Colonic mucosa (tissue), 4 donors: ENCODE data around the gene MAPK6. TPM values are rescaled to one million over a fixed set of nuclear protein-coding genes. Genes with fewer than 3 reads are reported as not detected.

Experiments used
- DNase-seq: peaks from one replicate; pipeline ENCODE4 v3.0.0-alpha.2; 2020
- H3K27ac ChIP-seq: fragments of 200-600 bp; one replicate; pipeline ENCODE4 v1.8.0; 2021
- H3K27me3 ChIP-seq: fragments of 200-600 bp; one replicate; pipeline ENCODE4 v1.8.0; 2021
- H3K36me3 ChIP-seq: fragments of 200-600 bp; one replicate; pipeline ENCODE4 v1.8.0; 2021
- H3K4me1 ChIP-seq: fragments of 200-600 bp; one replicate; pipeline ENCODE4 v1.8.0; 2021; ENCODE audit warnings: mild to moderate bottlenecking
- H3K4me3 ChIP-seq: fragments of 200-600 bp; one replicate; pipeline ENCODE4 v1.8.0; 2021
- H3K9ac ChIP-seq, 2 donors: one replicate each; pipeline ENCODE4 v1.7.0; 2013; ENCODE audit warnings: control low read depth in 2 of 2, low read depth in 2 of 2, low read length in 2 of 2
- H3K9me3 ChIP-seq: fragments of 200-600 bp; one replicate; pipeline ENCODE4 v1.8.0; 2021
- intact Hi-C: fragments of 100-400 bp; cut with DNase I; formaldehyde crosslinking; loops from one replicate; pipeline ENCODE4 v1.14.1; 2022
- total RNA-seq, 2 donors: library from RNA; stranded (reverse); fragmentation: NEBNext Ultra II Directional in 1 of 2; extraction: Animal tissue kit (Norgen Biotek cat#: 25700) in 1 of 2; gene quantifications; one replicate each; pipeline ENCODE4 v1.2.1, GENCODE V29; 2021
- TF ChIP-seq, protein P1 (sequence below): fragments of 200-600 bp; IDR thresholded peaks from one replicate; pipeline ENCODE4 v1.8.0; 2022; ENCODE audit warnings: antibody characterized with exemption, mild to moderate bottlenecking
- donor health status: healthy.
- donor health status: DM: no; HTN: no; CAD: no.
- donor health status: DM: no; HTN: no; CAD: no.

MAPK6 gene
- total RNA-seq: 10 to 100 TPM; 47.5 to 71.9 TPM

DNA sequence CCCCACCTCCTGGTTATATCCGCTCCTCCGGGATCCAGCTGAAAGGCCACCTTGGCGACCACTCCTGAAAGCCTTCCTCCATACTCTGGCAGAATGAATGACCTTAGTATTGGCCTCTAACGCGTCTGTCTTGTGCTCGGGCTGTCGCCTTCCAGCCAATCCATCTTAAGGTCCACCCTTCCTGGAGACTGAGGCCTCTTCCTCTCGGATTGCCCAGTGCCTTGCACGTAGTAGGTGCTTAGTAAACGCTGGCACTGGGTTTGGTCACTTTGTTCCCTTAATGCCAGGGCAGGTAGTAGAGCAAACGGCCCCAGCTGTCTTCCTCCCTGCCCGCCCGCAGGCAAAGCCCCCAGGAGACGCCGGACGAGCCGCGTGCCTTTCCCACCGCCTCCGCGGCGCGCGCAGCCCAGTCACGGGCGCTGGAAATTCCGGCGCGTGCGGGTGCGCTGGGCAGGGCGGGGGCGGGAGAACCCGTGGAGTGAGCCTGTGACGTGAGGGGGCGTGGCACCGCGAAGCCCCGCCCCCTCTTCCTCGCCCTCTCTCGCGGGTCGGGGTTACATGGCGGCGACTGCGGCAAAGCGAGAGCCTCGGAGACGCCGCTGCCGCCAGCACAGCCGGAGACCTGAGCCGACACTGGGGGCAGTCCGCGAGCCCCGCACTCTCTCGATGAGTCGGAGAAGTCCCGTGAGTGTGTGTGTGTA, at the start of gene MAPK6:
TSS of gene MAPK6 (plus strand) at position 527 of the 701 bp plus-strand sequence. CDS start 27,242 bp downstream, outside the sequence.
- Histone ChIP-seq H3K4me3 (peak within 1 kb of the TSS; percentile 63), H3K36me3 (no peaks in the 10 kb centered on the region), H3K9me3 (no peaks in the 10 kb centered on the region), H3K27me3 (no peaks in the 10 kb centered on the region), H3K4me1 (peaks cover 6% of the 10 kb centered on the region), H3K9ac (peak within 1 kb of the TSS; percentile 84 to 99), H3K27ac (peak within 1 kb of the TSS; percentile 84)
- peak; percentile 94 for DNase-seq
- intact Hi-C loops: no loop called here
- TF ChIP-seq, protein P1, sequence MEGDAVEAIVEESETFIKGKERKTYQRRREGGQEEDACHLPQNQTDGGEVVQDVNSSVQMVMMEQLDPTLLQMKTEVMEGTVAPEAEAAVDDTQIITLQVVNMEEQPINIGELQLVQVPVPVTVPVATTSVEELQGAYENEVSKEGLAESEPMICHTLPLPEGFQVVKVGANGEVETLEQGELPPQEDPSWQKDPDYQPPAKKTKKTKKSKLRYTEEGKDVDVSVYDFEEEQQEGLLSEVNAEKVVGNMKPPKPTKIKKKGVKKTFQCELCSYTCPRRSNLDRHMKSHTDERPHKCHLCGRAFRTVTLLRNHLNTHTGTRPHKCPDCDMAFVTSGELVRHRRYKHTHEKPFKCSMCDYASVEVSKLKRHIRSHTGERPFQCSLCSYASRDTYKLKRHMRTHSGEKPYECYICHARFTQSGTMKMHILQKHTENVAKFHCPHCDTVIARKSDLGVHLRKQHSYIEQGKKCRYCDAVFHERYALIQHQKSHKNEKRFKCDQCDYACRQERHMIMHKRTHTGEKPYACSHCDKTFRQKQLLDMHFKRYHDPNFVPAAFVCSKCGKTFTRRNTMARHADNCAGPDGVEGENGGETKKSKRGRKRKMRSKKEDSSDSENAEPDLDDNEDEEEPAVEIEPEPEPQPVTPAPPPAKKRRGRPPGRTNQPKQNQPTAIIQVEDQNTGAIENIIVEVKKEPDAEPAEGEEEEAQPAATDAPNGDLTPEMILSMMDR: no peak

DNA sequence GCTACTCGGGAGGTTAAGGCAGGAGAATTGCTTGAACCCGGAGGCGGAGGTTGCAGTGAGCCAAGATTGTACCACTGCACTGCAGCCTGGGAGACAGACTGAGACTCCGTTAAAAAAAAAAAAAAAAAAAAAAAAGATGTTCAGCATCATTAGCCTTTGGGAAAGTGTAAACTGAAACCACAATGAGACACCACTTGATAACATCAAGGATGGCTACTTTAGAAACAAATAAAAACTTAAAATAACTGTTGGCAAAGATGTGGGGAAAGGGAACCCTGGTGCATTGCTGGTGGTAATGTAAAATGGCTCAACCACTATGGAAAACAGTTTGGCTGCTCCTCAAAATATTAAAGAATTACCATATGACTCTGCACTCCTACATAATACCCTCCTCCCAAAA, 49.3 kb upstream of the MAPK6 start:
- Histone ChIP-seq H3K9me3 (no peaks in the 10 kb centered on the region), H3K4me3 (no peak overlapping the region), H3K27ac (no peak overlapping the region), H3K9ac (no peak overlapping the region), H3K27me3 (no peaks in the 10 kb centered on the region), H3K4me1 (no peaks in the 10 kb centered on the region), H3K36me3 (no peaks in the 10 kb centered on the region)
- DNase-seq: no peak
- TF ChIP-seq, protein P1: no peak
- intact Hi-C loops: no loop called here

DNA sequence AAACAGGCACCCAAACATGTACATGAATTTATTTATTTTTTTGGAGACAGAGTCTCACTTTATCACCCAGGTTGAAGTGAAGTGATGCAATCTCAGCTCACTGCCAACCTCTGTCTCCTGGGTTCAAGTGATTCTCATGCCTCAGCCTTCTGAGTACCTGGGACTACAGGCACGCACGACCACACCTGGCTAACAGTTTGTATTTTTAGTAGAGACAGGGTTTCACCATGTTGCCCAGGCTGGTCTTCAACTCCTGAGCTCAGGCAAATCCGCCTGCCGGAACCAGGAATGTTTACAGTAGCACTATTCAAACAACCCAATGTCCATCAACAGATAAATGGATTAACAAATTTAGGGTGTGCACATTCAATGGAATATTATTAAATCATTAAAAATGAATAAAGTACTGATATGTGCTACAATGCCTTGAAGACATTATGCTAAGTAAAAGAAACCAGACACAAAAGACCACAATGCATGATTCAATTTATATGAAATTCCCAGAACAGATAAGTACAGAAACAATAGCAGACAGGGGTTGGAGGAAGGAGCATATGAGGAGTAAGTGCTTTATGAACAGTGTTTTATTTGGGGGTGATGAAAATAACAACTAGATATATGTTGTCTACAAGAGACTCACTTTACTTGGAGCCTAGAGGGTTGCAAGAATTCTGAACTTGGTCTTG, 48.7 kb upstream of the MAPK6 start:
- intact Hi-C loops: no loop called here
- H3K9ac ChIP-seq: peak overlapping the region in 1 of 2 donors; percentile 93
- TF ChIP-seq, protein P1: no peak
- H3K27ac ChIP-seq: no peak overlapping the region
- DNase-seq: no peak
- no peaks in the 10 kb centered on the region for H3K36me3 ChIP-seq
- H3K9me3 ChIP-seq: no peaks in the 10 kb centered on the region
- H3K4me1 ChIP-seq: no peaks in the 10 kb centered on the region
- H3K4me3 ChIP-seq: peak overlapping the region; percentile 83
- no peaks in the 10 kb centered on the region for H3K27me3 ChIP-seq

DNA sequence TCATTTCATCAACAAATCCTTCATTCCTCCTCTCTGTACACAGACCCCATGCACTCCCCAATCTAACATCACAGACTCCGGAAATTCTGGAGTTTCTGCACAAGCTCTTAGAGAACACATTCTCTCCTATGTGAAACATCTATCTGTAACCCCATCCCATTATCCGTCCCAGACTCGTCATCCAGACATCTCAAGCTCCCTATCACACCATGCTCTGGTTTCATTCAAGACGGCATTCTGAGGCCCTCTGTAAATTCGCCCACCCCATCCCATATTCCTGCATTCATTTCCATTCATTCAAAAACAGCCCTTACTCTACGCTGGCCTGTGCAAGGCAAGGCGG, 48.0 kb upstream of the MAPK6 start:
- no peaks in the 10 kb centered on the region for H3K4me1 ChIP-seq
- peak overlapping the region; percentile 65 for H3K27ac ChIP-seq
- no peaks in the 10 kb centered on the region for H3K27me3 ChIP-seq
- peak overlapping the region; percentile 82 to 93 for H3K9ac ChIP-seq
- no peaks in the 10 kb centered on the region for H3K36me3 ChIP-seq
- intact Hi-C loops: no loop called here
- TF ChIP-seq, protein P1: no peak
- peak; percentile 25 for DNase-seq
- H3K4me3 ChIP-seq: peak overlapping the region; percentile 83
- H3K9me3 ChIP-seq: no peaks in the 10 kb centered on the region

DNA sequence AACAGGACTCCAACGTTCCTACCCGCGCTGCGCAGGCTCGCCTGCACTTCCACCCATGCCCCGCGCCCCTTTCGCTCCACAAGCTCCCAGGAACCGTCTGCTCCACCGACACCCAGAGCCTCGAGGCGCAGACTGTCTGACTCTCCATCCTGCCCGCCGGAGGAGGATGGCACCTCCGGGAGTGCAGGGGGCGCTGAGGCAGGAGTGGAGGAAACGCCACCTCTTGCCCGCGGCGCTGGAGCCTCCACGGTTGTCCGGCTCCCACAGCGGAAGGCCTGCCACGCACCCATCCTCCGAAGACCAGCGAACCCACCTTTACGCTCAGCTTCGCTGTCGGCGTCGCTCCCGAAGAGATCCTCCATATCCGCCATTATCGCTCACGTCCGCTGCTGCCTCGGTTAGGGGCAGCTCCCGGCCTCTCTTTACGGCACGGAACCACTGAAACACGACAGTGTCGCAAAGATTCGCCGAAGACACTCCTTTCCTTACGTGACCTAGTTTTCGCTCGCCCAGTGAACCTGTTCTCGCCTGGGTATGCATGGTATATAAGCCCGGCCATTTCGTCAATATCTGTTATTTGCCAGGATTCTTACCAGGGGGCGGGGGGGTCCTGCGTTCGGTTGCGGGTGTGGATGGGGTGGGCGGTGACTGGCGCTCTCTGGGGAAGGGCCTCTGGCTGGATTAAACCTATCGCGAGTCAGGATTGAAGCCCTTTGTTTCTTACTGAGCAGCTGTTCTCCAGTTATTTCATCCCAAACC, 47.5 kb upstream of the MAPK6 start, which contains the start of gene LEO1:
TSS of gene LEO1 (minus strand) at position 404 of the 759 bp plus-strand sequence. CDS start at position 371, 33 bp downstream.
- peak within 1 kb of the TSS; percentile 83 for H3K4me3 ChIP-seq
- peak within 1 kb of the TSS; percentile 65 for H3K27ac ChIP-seq
- TF ChIP-seq, protein P1: no peak
- H3K9me3 ChIP-seq: no peaks in the 10 kb centered on the region
- no peaks in the 10 kb centered on the region for H3K4me1 ChIP-seq
- no peaks in the 10 kb centered on the region for H3K27me3 ChIP-seq
- no peaks in the 10 kb centered on the region for H3K36me3 ChIP-seq
- DNase-seq: peak; percentile 94
- H3K9ac ChIP-seq: peak within 1 kb of the TSS; percentile 82 to 93
- intact Hi-C loops: no loop called here
